ENCODE measurements around the gene ACRBP. TPM values are rescaled to one million over a fixed set of nuclear protein-coding genes. Genes with fewer than 3 reads are reported as not detected.

ACRBP gene
- total RNA-seq, 1 donor from 2014 or later, result 0.54 TPM

- no peak overlapping the region for H3K4me2 ChIP-seq (ENCODE audit: low read length)
- no peaks in the 10 kb centered on the region for H3K79me2 ChIP-seq (ENCODE audit: insufficient read depth, low read length)
- no peak for FAIRE-seq
- peaks cover 5% of the 10 kb centered on the region for H3K4me1 ChIP-seq (ENCODE audit: insufficient read depth, low read length)
- TF ChIP-seq CTCF (IDR thresholded peaks at IDR 0.05; ENCODE audit: insufficient read depth, low read depth, low read length) (no peak), EZH2 (IDR thresholded peaks at IDR 0.05; ENCODE audit: insufficient read depth, low read length) (no peak)
- no peak for DNase-seq (ENCODE audit: low read depth)
- no peaks in the 10 kb centered on the region for H3K9me3 ChIP-seq (ENCODE audit: insufficient read depth, low read depth, low read length)
- no peak overlapping the region for H2AFZ ChIP-seq (ENCODE audit: low read depth, low read length)
- no peaks in the 10 kb centered on the region for H4K20me1 ChIP-seq (ENCODE audit: insufficient read depth, low read length)
- Mint-ChIP-seq H3K4me1 (ENCODE audit: low read depth, unreplicated experiment) (no peaks in the 10 kb centered on the region), H3K27ac (ENCODE audit: unreplicated experiment) (no peak overlapping the region), H3K27me3 (ENCODE audit: low read depth, unreplicated experiment) (peaks cover 1% of the 10 kb centered on the region), H3K36me3 (ENCODE audit: low read depth, unreplicated experiment) (peaks cover 54% of the 10 kb centered on the region), H3K9me3 (ENCODE audit: unreplicated experiment) (peaks cover 21% of the 10 kb centered on the region), H3K4me3 (ENCODE audit: unreplicated experiment) (no peak overlapping the region)
- no peak overlapping the region for H3K4me3 ChIP-seq (ENCODE audit: insufficient read depth, low read depth, low read length)
- H3K27me3 ChIP-seq (ENCODE audit: insufficient read depth, low read length), result no peaks in the 10 kb centered on the region
- peaks cover 23% of the 10 kb centered on the region for H3K36me3 ChIP-seq (ENCODE audit: insufficient read depth, low read length)
- H3K27ac ChIP-seq (ENCODE audit: low read depth, low read length), result no peak overlapping the region
- no peak overlapping the region for H3K9ac ChIP-seq (ENCODE audit: low read length)
Measured at GRCh38 chr12:6650832-6651231, 3.6 kb upstream of the ACRBP start.

GRCh38 chr12:6646276-6647082, 753 bp downstream of the ACRBP start:
- H3K27ac Mint-ChIP-seq (ENCODE audit: unreplicated experiment), result no peak overlapping the region
- peaks cover 18% of the 10 kb centered on the region for H3K9me3 ChIP-seq (ENCODE audit: insufficient read depth, low read depth, low read length)
- peaks cover 60% of the 10 kb centered on the region for H3K9me3 Mint-ChIP-seq (ENCODE audit: unreplicated experiment)
- peaks cover 51% of the 10 kb centered on the region for H3K36me3 Mint-ChIP-seq (ENCODE audit: low read depth, unreplicated experiment)
- peak overlapping the region; percentile 47 for H2AFZ ChIP-seq (ENCODE audit: low read depth, low read length)
- no peak overlapping the region for H3K27ac ChIP-seq (ENCODE audit: low read depth, low read length)
- peaks cover 5% of the 10 kb centered on the region for H3K4me1 ChIP-seq (ENCODE audit: insufficient read depth, low read length)
- peaks cover 8% of the 10 kb centered on the region for H3K36me3 ChIP-seq (ENCODE audit: insufficient read depth, low read length)
- peak overlapping the region; percentile 86 for H3K4me2 ChIP-seq (ENCODE audit: low read length)
- no peaks in the 10 kb centered on the region for H3K27me3 ChIP-seq (ENCODE audit: insufficient read depth, low read length)
- H3K4me3 Mint-ChIP-seq (ENCODE audit: unreplicated experiment), result no peak overlapping the region
- H3K4me3 ChIP-seq (ENCODE audit: insufficient read depth, low read depth, low read length), result peak overlapping the region; percentile 51
- no peak for FAIRE-seq
- TF ChIP-seq CTCF (IDR thresholded peaks at IDR 0.05; ENCODE audit: insufficient read depth, low read depth, low read length) (no peak), EZH2 (IDR thresholded peaks at IDR 0.05; ENCODE audit: insufficient read depth, low read length) (no peak)
- no peak for DNase-seq (ENCODE audit: low read depth)
- H3K27me3 Mint-ChIP-seq (ENCODE audit: low read depth, unreplicated experiment), result peaks cover 10% of the 10 kb centered on the region
- no peaks in the 10 kb centered on the region for H3K79me2 ChIP-seq (ENCODE audit: insufficient read depth, low read length)
- no peaks in the 10 kb centered on the region for H3K4me1 Mint-ChIP-seq (ENCODE audit: low read depth, unreplicated experiment)
- H3K9ac ChIP-seq (ENCODE audit: low read length), result peak overlapping the region; percentile 55
- no peaks in the 10 kb centered on the region for H4K20me1 ChIP-seq (ENCODE audit: insufficient read depth, low read length)

- TF ChIP-seq EZH2 (IDR thresholded peaks at IDR 0.05; ENCODE audit: insufficient read depth, low read length) (no peak), CTCF (IDR thresholded peaks at IDR 0.05; ENCODE audit: insufficient read depth, low read depth, low read length) (no peak)
- Histone ChIP-seq H3K9me3 (ENCODE audit: insufficient read depth, low read depth, low read length) (peaks cover 18% of the 10 kb centered on the region), H3K4me2 (ENCODE audit: low read length) (no peak overlapping the region), H3K4me3 (ENCODE audit: insufficient read depth, low read depth, low read length) (no peak overlapping the region), H4K20me1 (ENCODE audit: insufficient read depth, low read length) (no peaks in the 10 kb centered on the region), H3K27ac (ENCODE audit: low read depth, low read length) (no peak overlapping the region), H3K79me2 (ENCODE audit: insufficient read depth, low read length) (no peaks in the 10 kb centered on the region), H3K27me3 (ENCODE audit: insufficient read depth, low read length) (no peaks in the 10 kb centered on the region), H2AFZ (ENCODE audit: low read depth, low read length) (no peak overlapping the region), H3K4me1 (ENCODE audit: insufficient read depth, low read length) (peaks cover 5% of the 10 kb centered on the region), H3K9ac (ENCODE audit: low read length) (no peak overlapping the region), H3K36me3 (ENCODE audit: insufficient read depth, low read length) (no peaks in the 10 kb centered on the region)
- Mint-ChIP-seq H3K4me1 (ENCODE audit: low read depth, unreplicated experiment) (no peaks in the 10 kb centered on the region), H3K4me3 (ENCODE audit: unreplicated experiment) (no peak overlapping the region), H3K36me3 (ENCODE audit: low read depth, unreplicated experiment) (peaks cover 39% of the 10 kb centered on the region), H3K27me3 (ENCODE audit: low read depth, unreplicated experiment) (peaks cover 19% of the 10 kb centered on the region), H3K27ac (ENCODE audit: unreplicated experiment) (no peak overlapping the region), H3K9me3 (ENCODE audit: unreplicated experiment) (peaks cover 70% of the 10 kb centered on the region)
- FAIRE-seq, result no peak
- DNase-seq (ENCODE audit: low read depth), result no peak
Measured at GRCh38 chr12:6644903-6645302, 2.3 kb downstream of the ACRBP start.
